KMS-11 (cell line): ENCODE results near the gene PTBP1.
A peak's percentile ranks its signal among the peaks of the same experiment; 100 is the strongest.

Source experiments
- H2AFZ ChIP-seq: fragments of 200-600 bp; sonication (generic); 2 replicates; pipeline ENCODE4 v1.6.1; 2016; ENCODE audit warnings: antibody characterized with exemption, mixed run types, low read depth
- H3K27ac ChIP-seq: fragments of 200-600 bp; sonication (generic); 2 replicates; pipeline ENCODE4 v1.6.1; 2016; ENCODE audit warnings: mild to moderate bottlenecking, mixed run types
- H3K27me3 ChIP-seq: fragments of 200-600 bp; sonication (generic); 2 replicates; pipeline ENCODE4 v1.6.1; 2017; ENCODE audit warnings: mild to moderate bottlenecking, low read depth, mixed run types, moderate library complexity; ENCODE audit not compliant: insufficient read depth
- H3K36me3 ChIP-seq: fragments of 200-600 bp; sonication (generic); 2 replicates; pipeline ENCODE4 v1.6.1; 2017; ENCODE audit warnings: mild to moderate bottlenecking, mixed run types; ENCODE audit not compliant: insufficient read depth
- H3K4me1 ChIP-seq: fragments of 200-600 bp; sonication (generic); 2 replicates; pipeline ENCODE4 v1.6.1; 2016; ENCODE audit warnings: mild to moderate bottlenecking, low read depth, mixed run types; ENCODE audit not compliant: poor library complexity, severe bottlenecking
- H3K4me2 ChIP-seq: fragments of 200-600 bp; sonication (generic); 2 replicates; pipeline ENCODE4 v1.7.0; 2016; ENCODE audit warnings: mild to moderate bottlenecking, mixed run types
- H3K4me3 ChIP-seq: fragments of 200-600 bp; sonication (generic); IDR thresholded peaks from 2 replicates; pipeline ENCODE4 v1.6.1; 2017; ENCODE audit warnings: low read depth, low read length, mixed read lengths; ENCODE audit not compliant: insufficient read depth
- H3K79me2 ChIP-seq: fragments of 200-600 bp; sonication (generic); 2 replicates; pipeline ENCODE4 v1.6.1; 2016; ENCODE audit warnings: low read depth, mixed run types; ENCODE audit not compliant: insufficient read depth
- H3K9ac ChIP-seq: fragments of 200-600 bp; sonication (generic); 2 replicates; pipeline ENCODE4 v1.6.1; 2016; ENCODE audit warnings: mild to moderate bottlenecking, mixed run types
- H4K20me1 ChIP-seq: fragments of 200-600 bp; sonication (generic); 2 replicates; pipeline ENCODE4 v1.6.1; 2016; ENCODE audit warnings: mild to moderate bottlenecking, mixed run types; ENCODE audit not compliant: insufficient read depth
- CTCF ChIP-seq: fragments of 200-600 bp; sonication (generic); conservative IDR thresholded peaks from 2 replicates; pipeline ENCODE4 v1.6.1; 2017; ENCODE audit warnings: low read depth, mild to moderate bottlenecking, antibody characterized with exemption, low read length, moderate library complexity, mixed read lengths

Gene PTBP1

GRCh38 chr19:797528-798414 is 519 bp downstream of the PTBP1 start:
- peaks cover 18% of the 10 kb centered on the region for H3K4me1 ChIP-seq
- H3K27ac ChIP-seq: peak overlapping the region; percentile 90
- no peak overlapping the region for H2AFZ ChIP-seq
- H3K9ac ChIP-seq: peak overlapping the region; percentile 96
- peak overlapping the region; percentile 54 for H3K4me2 ChIP-seq
- peaks cover 20% of the 10 kb centered on the region; the same call in 1 of the 2 replicates for H3K36me3 ChIP-seq
- H3K27me3 ChIP-seq: no peaks in the 10 kb centered on the region
- H3K79me2 ChIP-seq: peaks cover 49% of the 10 kb centered on the region
- H3K4me3 ChIP-seq: no peak overlapping the region
- H4K20me1 ChIP-seq: peaks cover 43% of the 10 kb centered on the region
- no peak for TF ChIP-seq CTCF

DNA sequence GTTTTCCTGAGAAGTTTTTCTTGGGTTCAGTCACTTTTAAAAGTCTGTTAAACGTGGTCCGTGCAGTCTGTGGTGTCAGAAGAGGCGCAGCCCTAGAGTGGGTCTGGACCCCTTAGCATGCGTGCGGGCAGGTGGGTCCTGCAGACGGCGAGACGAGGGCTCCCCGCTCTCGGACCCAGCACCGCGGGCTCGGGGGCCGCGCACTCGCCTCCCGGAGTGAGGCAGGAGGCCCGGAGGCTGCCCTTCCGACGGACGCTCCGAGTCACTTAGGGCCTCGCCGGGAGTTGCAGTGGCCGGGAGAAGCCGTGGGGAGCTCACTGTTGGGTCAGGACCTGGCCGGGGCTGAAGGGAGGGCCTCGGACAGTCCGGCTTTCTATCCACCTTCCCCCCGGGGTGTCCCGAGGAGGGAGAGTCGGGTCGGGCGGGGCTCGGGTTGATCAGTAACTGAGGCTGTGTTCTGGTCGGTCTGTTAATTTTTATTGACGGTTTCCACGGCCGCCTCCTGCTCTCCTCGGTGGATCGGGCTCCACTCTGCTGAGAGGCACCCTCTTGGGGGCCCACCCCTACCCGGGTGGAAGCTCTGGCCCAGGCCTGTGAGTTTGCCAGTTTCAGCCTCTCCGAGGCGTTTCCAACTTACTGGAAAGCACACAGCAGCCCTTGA is 1.3 kb downstream of the PTBP1 start:
- Histone ChIP-seq H3K27ac (peak overlapping the region; percentile 56; the same call in 1 of the 2 replicates), H3K79me2 (peaks cover 57% of the 10 kb centered on the region), H3K36me3 (peaks cover 22% of the 10 kb centered on the region; the same call in 1 of the 2 replicates), H2AFZ (no peak overlapping the region), H3K4me2 (peak overlapping the region; percentile 54), H3K4me3 (no peak overlapping the region), H4K20me1 (peaks cover 43% of the 10 kb centered on the region), H3K4me1 (peaks cover 18% of the 10 kb centered on the region), H3K9ac (peak overlapping the region; percentile 96), H3K27me3 (no peaks in the 10 kb centered on the region)
- no peak for TF ChIP-seq CTCF

DNA sequence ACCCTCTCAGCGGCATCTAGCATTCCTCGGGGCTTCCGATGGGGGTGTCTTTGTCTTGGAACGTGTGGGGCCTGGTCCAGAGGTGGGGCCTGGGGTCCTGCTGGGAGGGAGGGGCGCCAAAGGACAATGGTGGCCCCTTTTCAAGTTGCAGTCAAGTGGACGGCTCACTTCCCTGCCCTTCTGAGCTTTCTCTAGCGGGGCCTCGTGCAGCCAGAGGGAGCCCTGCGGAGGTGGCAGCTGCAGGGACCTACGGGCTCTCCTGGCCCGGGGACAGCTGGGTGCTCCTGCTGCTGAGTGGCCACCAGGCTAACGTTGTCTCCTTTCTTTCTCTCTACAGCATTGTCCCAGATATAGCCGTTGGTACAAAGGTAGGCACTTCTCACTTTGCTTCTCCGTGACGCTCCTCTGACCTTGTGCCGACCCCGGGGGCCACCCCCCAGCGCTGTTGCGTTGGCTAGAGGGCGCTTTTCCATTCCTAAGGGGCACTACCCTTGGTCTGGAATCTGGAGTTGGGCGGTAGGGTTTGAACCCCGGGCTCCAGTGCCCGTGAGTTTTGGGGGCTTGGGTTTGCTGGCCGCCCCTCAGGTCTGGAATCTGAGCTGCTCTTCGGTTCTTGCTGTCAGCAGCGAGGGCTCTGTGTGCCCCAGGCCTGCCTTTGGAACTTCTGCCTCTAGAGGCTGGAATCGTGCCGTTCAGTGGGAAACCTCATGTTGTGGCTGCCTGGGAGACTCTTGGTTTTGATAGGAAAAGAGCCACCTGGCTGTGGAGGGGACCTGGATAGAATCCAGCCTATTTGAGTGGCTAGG is 2.0 kb downstream of the PTBP1 start:
- peak overlapping the region; percentile 8; the same call in 1 of the 2 replicates for H3K27ac ChIP-seq
- no peak for TF ChIP-seq CTCF
- H3K9ac ChIP-seq: peak overlapping the region; percentile 96; the same call in 1 of the 2 replicates
- H4K20me1 ChIP-seq: peaks cover 43% of the 10 kb centered on the region
- H2AFZ ChIP-seq: no peak overlapping the region
- no peaks in the 10 kb centered on the region for H3K27me3 ChIP-seq
- H3K79me2 ChIP-seq: peaks cover 64% of the 10 kb centered on the region
- no peak overlapping the region for H3K4me3 ChIP-seq
- peaks cover 30% of the 10 kb centered on the region; the same call in 1 of the 2 replicates for H3K36me3 ChIP-seq
- H3K4me1 ChIP-seq: peaks cover 18% of the 10 kb centered on the region
- peak overlapping the region; percentile 54 for H3K4me2 ChIP-seq

DNA sequence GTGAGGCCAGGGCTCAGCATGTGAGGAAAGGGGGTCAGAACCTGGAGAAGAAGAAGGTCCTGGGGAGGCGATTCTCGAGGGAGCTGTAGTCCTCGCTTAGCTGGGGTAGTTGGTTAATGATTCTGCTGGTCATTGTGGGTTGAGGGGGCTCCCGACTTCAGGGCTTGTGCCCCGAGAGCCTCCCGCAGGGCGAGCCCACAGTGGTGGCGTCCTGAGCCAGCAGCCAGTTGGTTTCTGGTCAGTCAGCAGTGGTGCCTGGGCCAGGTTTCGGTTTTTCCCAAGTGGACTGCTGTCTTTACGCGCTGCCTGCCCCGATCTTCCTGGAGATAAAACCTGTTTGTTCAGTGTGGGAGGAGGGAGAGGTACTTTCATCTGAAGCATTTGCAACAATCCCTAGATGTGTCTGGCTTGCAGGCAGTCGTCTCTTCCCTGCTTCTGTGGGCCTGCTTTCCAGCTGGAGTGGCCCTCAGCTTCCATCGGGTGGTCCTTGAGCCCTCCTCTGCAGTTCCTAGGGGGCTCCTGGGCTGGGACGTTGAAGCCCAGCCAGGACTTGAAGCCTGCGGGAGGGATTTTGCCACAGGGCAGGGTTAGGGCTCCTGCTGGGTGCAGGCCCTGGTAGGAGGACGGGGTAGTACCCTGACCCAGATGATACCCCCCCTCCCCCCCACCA is 3.2 kb downstream of the PTBP1 start:
- Histone ChIP-seq H3K9ac (no peak overlapping the region; the same call in 1 of the 2 replicates), H3K4me1 (peaks cover 18% of the 10 kb centered on the region), H3K27me3 (no peaks in the 10 kb centered on the region), H3K79me2 (peaks cover 76% of the 10 kb centered on the region), H4K20me1 (peaks cover 43% of the 10 kb centered on the region), H3K27ac (no peak overlapping the region), H3K4me2 (peak overlapping the region; percentile 54; the same call in 1 of the 2 replicates), H3K4me3 (no peak overlapping the region), H3K36me3 (peaks cover 36% of the 10 kb centered on the region; the same call in 1 of the 2 replicates), H2AFZ (no peak overlapping the region)
- TF ChIP-seq CTCF: no peak
